Trophoblast cell (in vitro differentiated cells and primary cell): ENCODE results near the gene EHMT1.

ENCODE experiments used
- DNase-seq, 2 donors: peaks; one replicate each; pipeline ENCODE4 v3.0.0-alpha.2; 2016
- H2AFZ ChIP-seq: 2 replicates; pipeline ENCODE4 v1.6.1; 2013; ENCODE audit warnings: low read length, moderate library complexity, mild to moderate bottlenecking; ENCODE audit not compliant: insufficient read depth, poor library complexity
- H2AK5ac ChIP-seq: 2 replicates; pipeline ENCODE4 v1.6.1; 2013; ENCODE audit warnings: mild to moderate bottlenecking, low read length
- H2BK120ac ChIP-seq: 2 replicates; pipeline ENCODE4 v1.6.1; 2013; ENCODE audit warnings: low read length, mild to moderate bottlenecking, moderate library complexity; ENCODE audit not compliant: insufficient read depth, poor library complexity
- H2BK12ac ChIP-seq: 2 replicates; pipeline ENCODE4 v1.6.1; 2013; ENCODE audit warnings: mild to moderate bottlenecking, low read length, moderate library complexity
- H2BK5ac ChIP-seq: 2 replicates; pipeline ENCODE4 v1.6.1; 2013; ENCODE audit warnings: low read length, low read depth, moderate library complexity, mild to moderate bottlenecking; ENCODE audit not compliant: poor library complexity
- H3K14ac ChIP-seq: 2 replicates; pipeline ENCODE4 v1.6.1; 2013; ENCODE audit warnings: mild to moderate bottlenecking, low read length
- H3K18ac ChIP-seq: 2 replicates; pipeline ENCODE4 v1.6.1; 2013; ENCODE audit warnings: mild to moderate bottlenecking, low read length
- H3K23ac ChIP-seq: 2 replicates; pipeline ENCODE4 v1.6.1; 2013; ENCODE audit warnings: low read length
- H3K27ac ChIP-seq: 2 replicates; pipeline ENCODE4 v1.5.1; 2013; ENCODE audit warnings: low read depth, mild to moderate bottlenecking, inconsistent platforms, low read length, moderate library complexity
- H3K27me3 ChIP-seq: 2 replicates; pipeline ENCODE4 v1.6.1; 2013; ENCODE audit warnings: inconsistent platforms, mild to moderate bottlenecking, low read length, moderate library complexity; ENCODE audit not compliant: insufficient read depth
- H3K36me3 ChIP-seq, 2 experiments: 1 replicate in 1 of 2; 2 replicates in 1 of 2; pipeline ENCODE4 v1.6.1; 2013; ENCODE audit warnings: low read length in 2 of 2, mild to moderate bottlenecking in 2 of 2, moderate library complexity in 1 of 2; ENCODE audit not compliant: insufficient read depth in 2 of 2, control insufficient read depth in 1 of 2
- H3K4ac ChIP-seq: 2 replicates; pipeline ENCODE4 v1.6.1; 2013; ENCODE audit warnings: low read depth, mild to moderate bottlenecking, low read length, moderate library complexity
- H3K4me1 ChIP-seq, 2 experiments: 1 replicate in 1 of 2; 2 replicates in 1 of 2; pipeline ENCODE4 v1.6.1; 2013; ENCODE audit warnings: low read length in 2 of 2, mild to moderate bottlenecking in 2 of 2, moderate library complexity in 1 of 2; ENCODE audit not compliant: insufficient read depth in 2 of 2, control insufficient read depth in 1 of 2
- H3K4me2 ChIP-seq: 2 replicates; pipeline ENCODE4 v1.6.1; 2013; ENCODE audit warnings: inconsistent platforms, mild to moderate bottlenecking, low read length, moderate library complexity
- H3K4me3 ChIP-seq: 2 replicates; pipeline ENCODE4 v1.5.1; 2013; ENCODE audit warnings: mild to moderate bottlenecking, low read depth, low read length, inconsistent platforms
- H3K79me1 ChIP-seq: one replicate; pipeline ENCODE4 v1.6.1; 2013; ENCODE audit warnings: low read length
- H3K79me2 ChIP-seq: 2 replicates; pipeline ENCODE4 v1.6.1; 2013; ENCODE audit warnings: low read length, mild to moderate bottlenecking; ENCODE audit not compliant: control insufficient read depth, insufficient read depth, poor library complexity
- H3K9ac ChIP-seq: 2 replicates; pipeline ENCODE4 v1.6.1; 2013; ENCODE audit warnings: mild to moderate bottlenecking, low read length
- H3K9me3 ChIP-seq: 2 replicates; pipeline ENCODE4 v1.6.1; 2013; ENCODE audit warnings: low read depth, mild to moderate bottlenecking, control low read depth, inconsistent platforms, low read length; ENCODE audit not compliant: insufficient read depth
- H4K12ac ChIP-seq: 2 replicates; pipeline ENCODE4 v1.6.1; 2013; ENCODE audit warnings: low read depth, mild to moderate bottlenecking, low read length, moderate library complexity
- H4K8ac ChIP-seq: 2 replicates; pipeline ENCODE4 v1.6.1; 2013; ENCODE audit warnings: low read depth, mild to moderate bottlenecking, low read length, moderate library complexity
- H4K91ac ChIP-seq: one replicate; pipeline ENCODE4 v1.6.1; 2013; ENCODE audit warnings: low read depth, mild to moderate bottlenecking, low read length, moderate library complexity
- WGBS: extraction: QIAGEN DNeasy Blood & Tissue Kit; methylation state at CpG from one replicate; pipeline ENCODE4 v1.1.7; 2013; ENCODE audit warnings: missing lambda C conversion rate; ENCODE audit not compliant: insufficient read length, insufficient coverage; ENCODE audit errors: extremely low coverage; 5-methylcytosine and 5-hydroxymethylcytosine counted together

Gene EHMT1

DNA sequence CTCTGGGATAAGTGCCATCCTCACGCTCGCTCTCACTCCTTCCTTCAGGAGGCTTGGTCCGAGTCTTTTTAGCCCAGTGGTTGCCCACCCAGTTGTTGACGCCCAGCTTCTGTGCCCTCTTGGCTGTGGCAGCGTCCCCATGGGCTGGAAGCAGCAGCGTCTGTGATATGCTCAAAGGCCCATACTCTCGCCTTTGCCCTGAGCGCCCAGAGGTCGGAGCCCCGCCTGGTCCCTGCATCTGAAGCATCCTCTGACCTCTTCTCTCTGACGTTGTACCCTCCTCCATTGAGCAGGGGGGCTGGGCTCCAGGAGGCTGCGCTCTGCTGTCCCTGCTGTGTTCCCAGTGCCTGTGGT is 180.8 kb downstream of the EHMT1 start:
- Histone ChIP-seq H2AK5ac (no peak overlapping the region), H2AFZ (no peak overlapping the region), H4K91ac (no peak overlapping the region), H3K27ac (no peak overlapping the region), H3K9me3 (peaks cover 2% of the 10 kb centered on the region), H3K27me3 (no peaks in the 10 kb centered on the region), H3K23ac (no peak overlapping the region), H2BK120ac (no peak overlapping the region), H2BK5ac (no peak overlapping the region), H3K4me1 (no peaks in the 10 kb centered on the region), H3K18ac (no peak overlapping the region), H3K4ac (no peak overlapping the region), H3K4me2 (no peak overlapping the region), H3K79me2 (no peaks in the 10 kb centered on the region), H3K14ac (no peak overlapping the region), H4K12ac (no peak overlapping the region), H3K4me3 (no peak overlapping the region), H4K8ac (no peak overlapping the region), H3K9ac (no peak overlapping the region), H2BK12ac (no peak overlapping the region), H3K79me1 (no peaks in the 10 kb centered on the region), H3K36me3 (peaks cover 61 to 71% of the 10 kb centered on the region in 2 experiments)
- no CpG with 5 or more reads among the region's 12 CpGs for WGBS
- no peak for DNase-seq

DNA sequence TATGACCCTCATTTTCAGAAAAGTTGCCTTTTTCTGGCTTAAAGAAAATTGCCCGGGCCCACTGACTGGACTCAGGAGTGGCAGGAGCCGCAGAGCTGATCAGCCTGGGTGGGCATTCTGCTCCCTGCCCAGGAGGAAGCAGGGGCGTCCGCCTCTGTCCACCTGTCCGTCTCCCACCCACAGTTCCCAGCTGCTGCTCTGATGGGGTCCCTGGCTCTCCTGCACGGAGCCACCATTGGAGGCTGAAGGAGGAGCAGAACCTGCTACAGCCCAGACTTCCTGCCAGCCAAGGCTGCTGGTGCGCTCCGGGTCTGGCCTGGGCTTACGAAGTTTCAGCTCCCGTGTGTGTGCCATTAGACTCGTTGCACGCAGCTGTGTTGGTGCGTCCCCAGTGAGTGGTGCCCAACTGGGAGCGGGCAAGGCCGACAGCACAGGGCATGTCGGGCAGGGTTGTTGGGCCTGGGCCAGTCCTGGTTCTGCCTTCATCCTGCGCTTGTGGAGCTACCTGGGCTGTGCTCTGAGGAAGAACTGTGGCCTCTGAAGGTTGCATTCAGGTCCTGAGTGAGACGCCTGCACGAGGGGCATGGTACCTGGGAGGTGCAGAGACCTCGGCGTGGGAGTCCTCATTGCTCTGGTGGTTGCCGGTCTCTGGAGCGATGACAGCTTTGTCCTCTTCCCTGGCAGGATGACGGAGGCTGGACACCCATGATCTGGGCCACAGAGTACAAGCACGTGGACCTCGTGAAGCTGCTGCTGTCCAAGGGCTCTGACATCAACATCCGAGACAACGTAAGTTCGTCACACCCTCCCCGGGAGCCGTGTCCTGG is 181.6 kb downstream of the EHMT1 start:
- Histone ChIP-seq H3K9me3 (no peaks in the 10 kb centered on the region), H3K4ac (no peak overlapping the region), H4K91ac (no peak overlapping the region), H3K36me3 (peaks cover 60 to 75% of the 10 kb centered on the region in 2 experiments), H2BK5ac (no peak overlapping the region), H4K12ac (no peak overlapping the region), H3K4me3 (no peak overlapping the region), H3K14ac (no peak overlapping the region), H3K23ac (no peak overlapping the region), H3K27ac (no peak overlapping the region), H2AK5ac (no peak overlapping the region), H3K9ac (no peak overlapping the region), H3K27me3 (no peaks in the 10 kb centered on the region), H3K4me1 (no peaks in the 10 kb centered on the region), H3K79me2 (no peaks in the 10 kb centered on the region), H3K79me1 (no peaks in the 10 kb centered on the region), H2AFZ (no peak overlapping the region), H2BK12ac (no peak overlapping the region), H3K4me2 (no peak overlapping the region), H2BK120ac (no peak overlapping the region), H3K18ac (no peak overlapping the region), H4K8ac (no peak overlapping the region)
- no CpG with 5 or more reads among the region's 31 CpGs for WGBS
- DNase-seq, result no peak

DNA sequence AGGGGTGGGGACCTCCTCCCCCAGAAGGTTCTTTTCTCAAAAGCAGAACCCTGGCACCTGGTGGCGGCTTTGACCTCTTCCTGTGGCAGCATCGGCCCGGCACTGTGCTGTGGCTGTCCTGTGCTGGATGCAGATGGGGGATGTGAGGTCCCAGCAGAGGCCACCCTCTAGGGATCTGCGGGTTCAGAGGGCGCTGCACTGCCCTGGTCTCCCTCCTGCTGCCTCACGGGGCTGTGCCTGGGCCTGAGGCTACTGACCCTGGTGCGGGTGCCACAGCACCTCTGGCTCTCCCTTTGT is 182.2 kb downstream of the EHMT1 start:
- no peak overlapping the region for H2AFZ ChIP-seq
- H2BK5ac ChIP-seq, result no peak overlapping the region
- H4K8ac ChIP-seq, result no peak overlapping the region
- H3K18ac ChIP-seq, result no peak overlapping the region
- H2BK12ac ChIP-seq, result no peak overlapping the region
- no peak overlapping the region for H4K91ac ChIP-seq
- no peak overlapping the region for H3K4me2 ChIP-seq
- no peak overlapping the region for H3K23ac ChIP-seq
- H2BK120ac ChIP-seq, result no peak overlapping the region
- no peak overlapping the region for H3K14ac ChIP-seq
- H3K27ac ChIP-seq, result no peak overlapping the region
- no peaks in the 10 kb centered on the region for H3K4me1 ChIP-seq
- no peaks in the 10 kb centered on the region for H3K79me1 ChIP-seq
- no peak for DNase-seq
- H3K4ac ChIP-seq, result no peak overlapping the region
- H3K36me3 ChIP-seq, result peaks cover 56 to 71% of the 10 kb centered on the region in 2 experiments
- H3K4me3 ChIP-seq, result no peak overlapping the region
- no peak overlapping the region for H4K12ac ChIP-seq
- H3K27me3 ChIP-seq, result no peaks in the 10 kb centered on the region
- H2AK5ac ChIP-seq, result no peak overlapping the region
- H3K9ac ChIP-seq, result no peak overlapping the region
- no CpG with 5 or more reads among the region's 7 CpGs for WGBS
- H3K9me3 ChIP-seq, result no peaks in the 10 kb centered on the region
- no peaks in the 10 kb centered on the region for H3K79me2 ChIP-seq

DNA sequence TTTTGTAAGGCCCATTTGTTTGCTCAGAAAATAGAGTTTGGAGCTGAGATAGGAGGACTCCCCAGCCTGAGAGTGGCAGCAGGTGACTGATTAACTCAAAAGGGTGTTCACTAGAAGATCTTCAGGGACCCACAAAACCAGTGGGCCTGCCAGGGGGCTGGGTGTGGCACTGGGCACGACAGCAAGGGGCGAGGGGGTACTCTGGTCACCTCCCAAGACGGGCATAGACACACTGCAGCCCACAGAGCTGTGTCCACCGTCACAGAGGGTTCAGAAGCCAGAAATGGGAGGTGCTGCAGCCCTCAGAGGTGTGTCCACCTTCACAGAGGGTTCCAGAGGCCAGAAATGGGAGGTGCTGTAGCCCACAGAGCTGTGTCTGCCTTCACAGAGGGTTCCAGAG is 183.2 kb downstream of the EHMT1 start:
- Histone ChIP-seq H3K79me1 (no peaks in the 10 kb centered on the region), H3K23ac (no peak overlapping the region), H4K12ac (no peak overlapping the region), H4K8ac (no peak overlapping the region), H3K79me2 (no peaks in the 10 kb centered on the region), H3K27me3 (no peaks in the 10 kb centered on the region), H3K36me3 (peaks cover 55 to 68% of the 10 kb centered on the region in 2 experiments), H3K27ac (no peak overlapping the region), H4K91ac (no peak overlapping the region), H2AFZ (no peak overlapping the region), H3K4me3 (no peak overlapping the region), H2BK5ac (no peak overlapping the region), H3K18ac (no peak overlapping the region), H2BK12ac (no peak overlapping the region), H3K4me1 (no peaks in the 10 kb centered on the region), H2BK120ac (no peak overlapping the region), H3K9me3 (no peaks in the 10 kb centered on the region), H2AK5ac (no peak overlapping the region), H3K4me2 (no peak overlapping the region), H3K9ac (no peak overlapping the region), H3K4ac (no peak overlapping the region), H3K14ac (no peak overlapping the region)
- no peak for DNase-seq
- WGBS, result no CpG with 5 or more reads among the region's 4 CpGs
